GM21825 (cell line): Measurements from ENCODE around the gene FLAD1.

Experiments
- ATAC-seq: cut with Tn5 transposase; IDR thresholded peaks from one replicate; pipeline ENCODE4 v1.9.1; 2021; ENCODE audit warnings: mild to moderate bottlenecking, moderate library complexity; ENCODE audit not compliant: unreplicated experiment

FLAD1 gene

DNA sequence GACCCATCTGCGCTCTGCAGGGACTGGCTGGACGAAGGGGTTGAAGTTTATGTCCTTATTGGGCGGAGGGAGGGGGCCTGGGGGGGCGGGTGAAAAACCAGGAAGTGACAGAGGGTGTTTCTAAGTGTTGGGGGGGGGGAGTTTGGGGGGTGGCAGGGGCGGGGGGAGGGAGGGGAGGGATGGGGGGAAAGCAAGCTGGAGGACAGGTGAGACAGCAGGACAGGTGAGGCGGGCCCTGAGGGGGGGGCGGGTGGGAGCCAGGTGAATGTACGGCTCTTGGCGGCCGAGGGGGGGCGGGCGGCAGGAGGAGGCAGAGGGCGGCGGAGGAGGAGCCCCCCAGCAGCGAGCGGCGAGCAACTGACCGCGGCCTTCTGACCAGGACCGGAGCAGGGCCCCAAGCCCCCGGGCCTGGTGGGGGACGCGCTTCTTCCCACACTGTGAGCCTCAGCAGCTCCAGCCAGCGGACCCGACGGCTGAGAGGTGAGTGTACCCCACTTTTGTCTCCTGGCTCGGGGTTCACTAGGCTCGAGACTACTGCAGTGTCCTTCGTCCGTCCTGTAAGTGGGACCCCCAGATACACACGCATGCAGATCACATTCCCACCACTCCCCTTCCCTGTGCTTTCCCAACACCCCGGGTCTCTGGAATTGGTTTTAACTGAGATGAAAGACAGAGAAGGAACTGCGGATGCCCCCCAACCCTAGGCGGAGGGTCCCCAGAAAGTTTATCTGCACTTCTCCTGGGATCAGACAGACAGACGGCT lies 19.5 kb downstream of the FLAD1 start, which contains the start of gene ZBTB7B:
Gene ZBTB7B, plus strand, starts transcription at position 339 of the 763 bp plus-strand sequence. CDS start 11,859 bp downstream, outside the sequence.
- no peak for ATAC-seq

DNA sequence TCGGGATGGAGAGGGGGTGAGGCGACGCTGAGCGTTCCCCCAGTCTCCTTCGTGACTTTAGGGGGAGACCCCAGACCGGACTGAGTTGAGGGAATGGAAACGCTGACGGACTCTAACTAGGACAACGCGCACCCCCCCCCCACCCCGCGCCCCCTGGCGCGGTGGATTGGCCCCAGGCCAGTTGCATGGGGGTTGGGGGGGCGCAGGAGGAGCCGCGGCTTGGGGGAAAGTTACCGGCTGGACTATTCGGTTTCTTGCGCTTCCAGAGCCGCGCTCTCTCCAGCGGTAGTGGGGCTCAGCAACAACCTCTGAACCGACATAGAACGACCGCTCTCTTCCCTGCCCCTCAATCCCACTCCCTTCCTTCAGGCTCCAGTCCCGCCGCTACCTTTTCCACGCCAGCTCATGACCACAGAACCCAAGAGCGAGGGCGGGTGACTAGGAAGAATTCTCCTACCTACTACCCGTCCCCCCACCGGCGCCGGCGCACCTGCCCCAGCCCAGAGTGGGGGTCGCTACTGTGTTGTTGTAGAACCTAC lies 20.2 kb downstream of the FLAD1 start:
- no peak for ATAC-seq

DNA sequence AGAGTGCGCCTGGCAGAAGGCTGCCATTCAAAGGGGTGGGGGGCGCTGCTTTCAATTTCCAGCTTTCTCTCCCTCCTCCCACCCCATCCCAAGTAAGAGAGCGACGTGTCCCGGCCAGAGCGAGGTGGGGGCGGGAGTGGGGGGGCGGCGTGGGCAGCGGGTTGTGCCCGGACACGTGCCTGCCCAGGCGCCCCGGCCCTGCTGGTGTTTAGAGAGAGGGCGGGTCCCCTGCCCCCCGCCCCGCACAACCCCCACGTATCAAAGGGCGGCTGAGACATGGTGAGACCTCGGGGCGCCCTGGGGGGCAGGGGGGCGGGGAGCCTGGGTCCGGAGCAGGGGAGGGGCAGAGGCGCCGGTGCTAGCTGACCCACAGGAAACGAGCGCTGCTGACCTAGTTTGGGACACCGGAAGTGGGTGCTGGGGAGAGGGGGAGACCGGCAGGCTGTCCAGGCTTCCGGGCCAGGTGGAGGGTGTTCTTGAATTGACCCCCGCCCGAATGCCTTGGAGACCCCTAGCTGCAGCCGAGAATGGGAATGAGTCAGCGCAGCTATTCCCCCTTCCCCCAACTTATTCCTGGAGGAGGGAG lies 20.7 kb downstream of the FLAD1 start:
- no peak for ATAC-seq

GRCh38 chr1:155004352-155005075 lies 21.4 kb downstream of the FLAD1 start:
- ATAC-seq: no peak

GRCh38 chr1:155005076-155006011 lies 22.2 kb downstream of the FLAD1 start:
- ATAC-seq: no peak

GRCh38 chr1:155006601-155007101 lies 23.5 kb downstream of the FLAD1 start:
- ATAC-seq: no peak

DNA sequence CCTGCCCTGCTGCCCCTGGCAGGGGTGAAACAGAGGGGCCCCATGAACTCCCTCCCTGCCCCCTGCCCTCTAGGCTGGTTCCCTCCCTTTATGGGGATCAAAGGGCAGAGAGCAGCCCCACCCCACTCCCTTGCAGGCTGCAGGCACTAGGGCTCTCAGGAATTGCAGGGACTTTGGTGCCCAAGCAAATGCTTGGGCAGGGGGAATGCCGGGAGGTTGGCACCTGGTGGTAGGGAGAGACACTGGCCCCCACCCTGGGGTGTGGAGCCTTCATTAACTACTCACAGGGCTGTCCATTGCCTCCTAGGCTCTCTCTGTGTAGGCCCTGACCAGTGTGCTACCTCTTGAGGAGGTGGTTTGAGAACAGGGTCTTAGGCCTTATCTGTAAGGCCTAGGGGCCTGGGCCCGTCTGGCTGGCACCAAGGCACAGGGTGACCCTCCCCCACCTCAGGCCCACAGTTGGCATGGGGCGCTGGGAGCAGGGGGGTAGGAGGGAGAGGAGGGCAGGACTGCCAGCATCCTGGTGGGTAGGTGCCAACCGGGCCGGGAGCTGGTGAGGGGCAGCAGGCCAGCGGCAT lies 24.2 kb downstream of the FLAD1 start:
- no peak for ATAC-seq

DNA sequence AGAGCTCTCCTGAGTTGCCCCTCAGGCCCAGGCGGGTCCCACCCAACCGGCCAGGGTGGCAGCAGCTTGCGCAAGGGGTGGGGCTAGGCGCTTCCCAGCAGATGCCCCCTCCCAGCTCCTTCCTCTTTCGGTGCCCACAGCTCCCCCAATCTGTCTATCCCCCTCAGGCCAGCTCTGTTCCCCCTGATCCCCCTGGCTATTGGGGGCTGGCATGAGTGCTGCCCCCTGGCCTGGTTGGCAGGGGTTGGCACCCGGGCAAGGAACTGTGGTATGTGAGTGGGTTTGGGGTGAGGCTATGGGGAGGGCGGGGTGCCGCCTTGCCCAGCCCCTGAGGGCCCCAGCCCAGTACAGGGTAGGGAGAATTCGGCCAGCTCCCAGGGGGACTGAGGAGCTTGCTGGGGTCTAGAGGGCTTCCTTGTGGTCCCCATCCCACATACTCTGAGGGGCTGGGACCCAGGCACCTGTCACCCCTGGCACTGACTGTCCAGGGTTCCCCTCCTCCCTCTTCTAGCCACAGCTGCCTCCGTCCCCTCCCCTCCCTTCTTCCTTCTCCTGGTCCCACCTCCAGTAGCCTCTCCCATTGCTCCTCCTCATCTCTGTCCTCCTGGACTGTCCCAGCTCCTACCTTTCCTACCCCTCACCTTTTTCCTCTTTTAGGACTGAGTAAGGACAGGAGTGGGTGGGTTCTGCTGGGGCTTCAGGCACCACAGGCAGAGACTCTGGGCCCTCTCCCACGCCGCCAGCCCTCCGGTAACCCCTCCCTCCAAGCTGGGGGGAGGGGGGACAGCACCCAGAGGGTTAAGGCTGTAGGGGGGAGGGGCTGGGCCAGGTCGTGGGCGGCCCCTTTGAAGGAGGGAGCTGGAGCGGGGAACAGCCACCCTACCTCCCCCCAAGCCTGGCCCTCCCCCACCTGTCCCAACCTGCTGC lies 25.1 kb downstream of the FLAD1 start:
- no peak for ATAC-seq

DNA sequence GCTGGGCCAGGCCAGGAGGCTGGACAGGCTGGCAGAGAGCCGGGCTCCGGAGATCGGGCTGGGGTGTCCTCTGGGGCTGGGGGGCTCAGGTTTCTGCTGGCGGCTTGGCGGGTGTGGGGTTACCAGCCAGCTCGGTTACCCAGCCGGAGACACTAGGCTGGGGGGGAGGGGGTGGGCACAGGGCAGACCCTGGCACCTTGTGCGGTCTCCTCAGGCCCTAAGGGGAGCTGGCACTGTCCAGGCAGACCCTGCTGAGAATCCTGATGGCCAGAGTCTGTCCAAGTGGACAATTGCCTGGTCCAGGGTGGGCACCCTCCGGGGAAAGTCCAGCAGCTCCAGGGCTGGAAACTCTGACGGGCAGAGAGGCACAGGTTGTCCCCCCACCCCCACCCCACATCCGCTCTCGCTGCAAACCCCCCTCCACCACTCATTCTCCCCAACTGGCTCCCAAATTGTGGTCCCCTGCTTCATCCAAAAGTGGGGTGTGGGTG lies 26.1 kb downstream of the FLAD1 start:
- no peak for ATAC-seq

- no peak for ATAC-seq
Measured at GRCh38 chr1:155009742-155010141, 26.6 kb downstream of the FLAD1 start.

DNA sequence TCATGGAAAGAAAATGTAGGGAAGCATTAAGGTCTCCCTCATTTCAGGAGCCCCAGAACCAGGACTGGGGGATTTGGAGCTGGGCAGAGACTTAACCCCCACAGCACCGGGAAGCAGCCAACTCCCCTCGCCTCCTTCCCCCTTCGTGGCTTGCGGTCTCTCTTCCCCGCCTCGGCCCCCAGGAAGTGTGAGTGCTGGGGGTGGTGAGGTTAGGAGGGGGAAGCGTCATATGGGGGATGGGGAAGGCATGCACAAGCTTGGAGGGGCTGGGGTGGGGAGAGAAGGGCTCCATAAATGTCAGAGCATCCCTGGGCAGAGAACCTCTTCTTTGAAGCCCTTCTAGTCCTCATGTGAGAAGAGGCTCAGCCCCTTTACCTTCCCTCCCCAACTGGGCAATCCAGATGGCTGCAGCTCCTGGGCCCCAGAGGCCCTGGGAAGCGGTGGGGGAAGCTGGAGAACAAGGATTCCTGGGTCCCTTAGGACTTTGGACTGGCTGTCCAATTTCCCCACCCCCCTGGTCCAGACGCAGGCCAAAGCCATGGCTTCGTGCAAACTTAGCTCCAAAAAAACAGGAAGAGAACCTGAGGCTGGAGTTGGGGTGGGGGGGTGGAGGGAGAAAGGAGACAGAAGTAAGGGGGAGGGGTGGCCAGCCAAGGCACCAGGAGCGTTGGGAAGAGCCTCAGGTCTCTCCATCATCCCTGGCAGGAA lies 27.2 kb downstream of the FLAD1 start:
- ATAC-seq: no peak

DNA sequence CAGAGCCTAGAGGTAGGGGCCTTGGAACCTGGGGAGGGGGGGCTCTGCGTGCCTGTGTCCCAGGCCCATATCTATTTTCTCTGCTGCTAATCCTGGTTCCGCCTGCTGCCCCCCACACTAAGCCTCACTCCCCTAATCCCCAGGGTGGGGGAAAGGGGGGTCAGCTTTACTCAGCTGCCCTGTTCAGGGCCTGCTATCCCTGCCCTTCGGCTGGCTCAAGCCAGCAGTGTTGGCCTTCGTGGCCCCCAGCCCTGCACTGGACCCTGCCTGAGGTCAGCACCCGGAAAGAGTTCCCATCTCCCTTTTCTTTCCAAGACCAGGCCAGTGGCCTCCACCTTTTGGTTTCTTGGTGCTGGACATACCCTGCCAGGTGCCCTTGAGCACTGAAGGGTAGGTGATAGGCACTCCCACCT lies 27.9 kb downstream of the FLAD1 start:
- no peak for ATAC-seq

- ATAC-seq: no peak
Measured at GRCh38 chr1:155011437-155012025, 28.4 kb downstream of the FLAD1 start.

- no peak for ATAC-seq
Measured at GRCh38 chr1:155012026-155012546, 28.9 kb downstream of the FLAD1 start.

DNA sequence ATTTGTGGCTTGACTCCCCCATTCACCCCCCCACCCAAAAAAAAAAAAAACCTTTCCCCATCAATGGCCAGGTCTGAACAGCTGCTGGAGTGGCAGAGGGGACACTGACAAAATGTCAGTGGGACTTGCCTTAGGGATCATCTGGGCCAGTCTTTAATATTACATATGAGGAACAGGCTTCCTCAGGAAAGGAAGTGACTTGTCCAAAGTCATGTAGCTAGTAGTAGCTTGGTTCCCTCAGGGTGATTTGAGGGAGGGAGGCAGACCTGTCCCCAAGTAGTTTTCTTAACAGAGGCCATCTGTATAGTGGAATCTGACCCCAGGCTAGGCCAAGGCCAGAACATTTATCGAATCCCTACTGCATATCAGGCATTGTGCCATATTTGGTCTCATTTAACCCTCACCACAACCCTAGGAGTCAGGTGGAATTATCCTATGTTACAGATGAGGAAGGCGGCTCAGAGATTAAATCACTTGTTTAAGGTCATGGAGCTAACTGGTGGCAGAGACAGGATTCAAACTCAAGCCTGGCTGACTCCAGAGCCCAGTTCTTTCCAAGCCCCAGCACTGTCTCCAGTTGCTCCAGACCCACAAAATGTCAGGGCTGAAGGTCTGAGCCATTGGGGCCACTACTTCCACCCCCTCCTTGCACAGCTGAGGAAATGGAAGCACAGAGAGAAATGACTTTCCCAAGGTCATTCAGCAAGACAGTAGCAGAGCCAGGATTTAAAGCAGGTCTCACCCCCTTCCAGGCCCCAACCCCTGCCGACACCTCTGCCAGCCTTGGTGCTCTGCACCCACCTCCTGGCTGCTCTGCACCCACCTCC lies 29.8 kb downstream of the FLAD1 start:
- no peak for ATAC-seq

GRCh38 chr1:155013632-155014031 lies 30.5 kb downstream of the FLAD1 start:
- ATAC-seq: no peak
